OCI-LY1 (cell line): Measurements from ENCODE around the gene SENP3.

Experiments used
- CTCF ChIP-seq: fragments of 200-600 bp; sonication (generic), shearing (Covaris generic); IDR thresholded peaks from 2 replicates; pipeline ENCODE4 v1.5.1; 2017; ENCODE audit warnings: mild to moderate bottlenecking, antibody characterized with exemption, low read length, moderate library complexity, mixed read lengths
- EZH2 ChIP-seq: fragments of 200-600 bp; sonication (generic), shearing (Covaris generic); IDR thresholded peaks from 2 replicates; pipeline ENCODE4 v1.8.0; 2017; ENCODE audit warnings: borderline replicate concordance, mixed run types, mild to moderate bottlenecking, antibody characterized with exemption, low read length, moderate library complexity, mixed read lengths

GRCh38 chr17:7560172-7561027 lies 1.3 kb upstream of the SENP3 start:
- no peak for TF ChIP-seq EZH2
- TF ChIP-seq CTCF = peak; percentile 58
